ENCODE results near the gene FFAR2. TPM values are rescaled to one million over a fixed set of nuclear protein-coding genes. Genes with fewer than 3 reads are reported as not detected.

Gene FFAR2
- total and polyA plus RNA-seq, 8 donors = 0.35 to 1.4 (median 0.54) TPM; not detected in 4

DNA sequence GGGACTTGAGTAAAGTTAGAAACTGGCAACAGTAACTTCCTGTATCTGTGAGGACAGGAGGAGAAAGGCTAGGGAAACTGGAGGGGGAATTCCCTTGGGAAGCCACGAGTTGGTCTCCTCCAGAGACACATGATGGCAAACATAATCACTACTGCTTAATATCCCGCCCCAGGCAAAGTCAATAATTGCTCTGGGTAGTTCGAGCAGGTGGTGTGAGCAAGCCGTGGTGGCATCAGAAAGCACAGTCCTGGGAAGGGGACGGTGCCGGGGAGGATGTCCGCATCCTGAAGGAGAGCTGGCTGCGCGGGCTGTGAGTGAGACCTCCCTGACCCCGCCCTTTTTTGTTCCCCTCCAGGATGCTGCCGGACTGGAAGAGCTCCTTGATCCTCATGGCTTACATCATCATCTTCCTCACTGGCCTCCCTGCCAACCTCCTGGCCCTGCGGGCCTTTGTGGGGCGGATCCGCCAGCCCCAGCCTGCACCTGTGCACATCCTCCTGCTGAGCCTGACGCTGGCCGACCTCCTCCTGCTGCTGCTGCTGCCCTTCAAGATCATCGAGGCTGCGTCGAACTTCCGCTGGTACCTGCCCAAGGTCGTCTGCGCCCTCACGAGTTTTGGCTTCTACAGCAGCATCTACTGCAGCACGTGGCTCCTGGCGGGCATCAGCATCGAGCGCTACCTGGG is 1.4 kb downstream of the FFAR2 start:
- intact Hi-C loops (cut with DNase I; ENCODE audit: low total_unique reads) = no loop called here
- TF ChIP-seq EP300 (IDR thresholded peaks at IDR 0.05) (no peak), POLR2A (IDR thresholded peaks at IDR 0.05) (no peak), CTCF (IDR thresholded peaks at IDR 0.05) (no peak), POLR2AphosphoS5 (IDR thresholded peaks at IDR 0.05) (no peak)
- Histone ChIP-seq H3K9me3 (no peaks in the 10 kb centered on the region), H3K27ac (peak overlapping the region in 2 of 5 donors; percentile 62 to 77), H3K4me3 (peak overlapping the region in 2 of 4 donors; percentile 24 to 34), H3K36me3 (no peaks in the 10 kb centered on the region), H3K27me3 (peaks cover 0 to 11% (median 3%) of the 10 kb centered on the region in 3 donors), H3K4me1 (peaks cover 0 to 39% (median 16%) of the 10 kb centered on the region in 4 donors)
- DNase-seq = peak; percentile 38 to 60
- WGBS, 5 donors = 45 to 69% (median 60%) methylated on average over 19 to 27 of the region's 27 CpGs

- intact Hi-C loops (cut with DNase I; ENCODE audit: low total_unique reads) = no loop called here
- no peaks in the 10 kb centered on the region for H3K9me3 ChIP-seq
- H3K4me1 ChIP-seq = peaks cover 0 to 43% (median 16%) of the 10 kb centered on the region in 4 donors
- no peak for DNase-seq
- WGBS, 5 donors = 76 to 87% (median 84%) methylated on average over 7 of the region's 7 CpGs
- H3K4me3 ChIP-seq = peak overlapping the region in 1 of 4 donors; percentile 1
- no peaks in the 10 kb centered on the region for H3K36me3 ChIP-seq
- H3K27me3 ChIP-seq = peaks cover 0 to 11% (median 3%) of the 10 kb centered on the region in 3 donors
- TF ChIP-seq POLR2A (IDR thresholded peaks at IDR 0.05) = no peak
- TF ChIP-seq EP300 (IDR thresholded peaks at IDR 0.05) = no peak
- no peak for TF ChIP-seq POLR2AphosphoS5 (IDR thresholded peaks at IDR 0.05)
- TF ChIP-seq CTCF (IDR thresholded peaks at IDR 0.05) = no peak
- H3K27ac ChIP-seq = no peak overlapping the region
Measured at GRCh38 chr19:35451338-35452096, 3.5 kb downstream of the FFAR2 start.

DNA sequence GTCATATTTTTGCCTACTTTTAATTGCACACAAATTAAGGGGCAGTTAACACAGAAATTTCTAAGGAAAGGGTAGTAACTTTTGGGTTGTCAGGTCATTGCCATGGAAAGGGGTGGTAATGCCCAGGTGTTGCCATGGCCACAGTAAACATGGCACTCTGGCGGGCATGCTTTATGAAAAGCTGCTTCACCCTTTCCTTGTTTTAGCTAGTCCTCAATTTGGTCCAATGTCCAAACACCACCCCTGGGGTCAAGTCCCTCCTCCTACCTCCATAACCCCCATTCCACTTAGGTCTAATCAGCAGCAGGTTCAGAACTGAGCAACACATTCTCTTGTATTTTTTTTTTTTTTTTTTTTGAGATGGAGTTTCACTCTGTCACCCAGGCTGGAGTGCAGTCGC is 6.6 kb downstream of the FFAR2 start:
- Histone ChIP-seq H3K4me3 (no peak overlapping the region), H3K9me3 (no peaks in the 10 kb centered on the region), H3K36me3 (no peaks in the 10 kb centered on the region), H3K4me1 (peaks cover 12 to 35% (median 24%) of the 10 kb centered on the region in 4 donors), H3K27me3 (peaks cover 0 to 10% (median 1%) of the 10 kb centered on the region in 3 donors), H3K27ac (no peak overlapping the region)
- 57 to 75% (median 63%) methylated on average over 2 of the region's 2 CpGs for WGBS, 5 donors
- intact Hi-C loops (cut with DNase I; ENCODE audit: low total_unique reads) = no loop called here
- TF ChIP-seq EP300 (IDR thresholded peaks at IDR 0.05) (no peak), POLR2AphosphoS5 (IDR thresholded peaks at IDR 0.05) (no peak), CTCF (IDR thresholded peaks at IDR 0.05) (no peak), POLR2A (IDR thresholded peaks at IDR 0.05) (no peak)
- no peak for DNase-seq

- 65 to 77% (median 75%) methylated on average over 3 of the region's 3 CpGs for WGBS, 5 donors
- intact Hi-C loops (cut with DNase I; ENCODE audit: low total_unique reads) = no loop called here
- DNase-seq = no peak
- H3K4me1 ChIP-seq = peaks cover 17 to 35% (median 25%) of the 10 kb centered on the region in 4 donors
- H3K27ac ChIP-seq = no peak overlapping the region
- H3K4me3 ChIP-seq = no peak overlapping the region
- TF ChIP-seq POLR2A (IDR thresholded peaks at IDR 0.05) (no peak), POLR2AphosphoS5 (IDR thresholded peaks at IDR 0.05) (no peak), EP300 (IDR thresholded peaks at IDR 0.05) (no peak), CTCF (IDR thresholded peaks at IDR 0.05) (no peak)
- no peaks in the 10 kb centered on the region for H3K27me3 ChIP-seq
- H3K9me3 ChIP-seq = no peaks in the 10 kb centered on the region
- no peaks in the 10 kb centered on the region for H3K36me3 ChIP-seq
Measured at GRCh38 chr19:35455616-35456201, 7.7 kb downstream of the FFAR2 start.
